Measurements from ENCODE around the gene CCSER1. TPM values are rescaled to one million over a fixed set of nuclear protein-coding genes. Genes with fewer than 3 reads are reported as not detected.
"Not testable (repeated sequence)": the region's sequence is repeated elsewhere in the genome, so short reads cannot be mapped to it uniquely, and the experiment has no call there.

The CCSER1 gene
- polyA plus RNA-seq, 4 donors, result 20.3 to 21.4 (median 20.7) TPM

GRCh38 chr4:90624781-90625180 lies 497.6 kb downstream of the CCSER1 start:
- DNase-seq (ENCODE audit: low read depth in 4 of 4, low spot score in 3 of 4), result peak in 2 of 4 donors; percentile 6 to 11

DNA sequence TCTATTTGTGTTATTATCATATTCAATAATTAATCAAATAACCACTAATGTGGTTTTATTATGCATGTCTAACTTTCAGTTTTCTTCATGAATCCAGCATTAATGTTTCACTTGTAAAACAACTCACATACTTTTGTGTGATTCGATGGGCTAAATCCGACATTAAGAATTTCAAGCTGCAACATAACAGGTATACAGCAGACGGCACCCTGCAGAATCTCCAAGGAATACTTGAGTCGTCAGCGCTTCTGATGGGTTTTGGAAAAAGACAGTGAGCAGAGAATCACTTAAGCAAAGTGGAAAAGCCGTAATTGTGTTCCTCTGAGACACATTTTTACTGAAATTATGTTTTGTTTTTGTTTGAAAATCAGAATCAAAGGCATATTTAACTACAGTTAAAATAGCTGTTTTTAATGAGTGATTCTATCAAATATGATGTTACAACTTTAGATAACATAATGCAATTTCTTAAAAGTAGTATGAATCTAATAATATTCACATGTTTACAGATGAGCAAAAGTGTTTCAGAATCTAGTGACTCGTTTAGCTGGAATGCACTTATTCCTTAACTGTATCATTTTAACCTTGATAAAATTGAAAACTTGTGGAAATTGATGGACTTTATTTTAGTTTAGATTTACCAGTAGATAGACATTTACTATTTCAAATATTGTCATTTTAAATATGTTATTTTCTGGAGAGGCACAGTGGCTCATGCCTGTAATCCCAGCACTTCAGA lies 514.8 kb downstream of the CCSER1 start:
- DNase-seq (ENCODE audit: low read depth in 4 of 4, low spot score in 3 of 4), result no peak

DNA sequence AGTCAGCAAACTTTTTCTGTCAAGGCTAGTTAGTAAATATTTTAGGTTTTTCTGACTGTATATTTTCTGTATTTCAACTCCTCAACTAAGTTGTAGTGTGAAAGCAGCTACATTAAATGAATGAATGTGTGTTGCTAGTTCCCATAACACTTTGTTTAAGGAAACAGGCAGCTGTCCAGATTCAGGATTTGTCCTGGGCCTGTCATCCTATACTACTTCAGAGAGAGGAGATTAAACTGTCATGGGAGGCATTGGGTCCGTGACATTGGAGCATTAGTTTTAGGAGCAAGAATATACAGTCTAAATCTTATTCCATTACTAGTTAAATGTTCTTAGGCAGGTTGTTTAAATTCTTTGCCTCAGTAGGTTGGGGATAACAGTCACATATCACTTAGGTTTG lies 516.0 kb downstream of the CCSER1 start:
- DNase-seq (ENCODE audit: low read depth in 4 of 4, low spot score in 3 of 4), result no peak

- no peak for DNase-seq (ENCODE audit: low read depth in 4 of 4, low spot score in 3 of 4)
Measured at GRCh38 chr4:90648311-90648710, 521.1 kb downstream of the CCSER1 start.

DNA sequence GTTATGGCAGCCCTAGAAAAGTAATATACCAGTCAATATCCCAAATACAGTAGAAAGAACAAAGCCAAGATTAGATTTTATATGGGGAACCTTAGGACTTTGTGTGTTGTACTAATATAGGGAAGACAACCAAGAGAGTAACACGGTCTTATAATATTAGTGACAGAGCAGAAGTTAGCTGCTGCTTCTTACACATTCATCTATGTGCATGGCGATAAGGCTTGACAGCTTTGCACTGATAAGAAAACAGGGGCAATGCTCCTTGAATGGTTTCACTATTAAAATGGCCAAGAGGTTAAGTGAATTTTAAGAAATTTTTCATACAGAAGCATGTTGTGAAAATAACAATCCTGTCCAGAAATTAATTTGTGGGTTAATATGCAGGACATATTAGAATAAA lies 521.6 kb downstream of the CCSER1 start:
- no peak for DNase-seq (ENCODE audit: low read depth in 4 of 4, low spot score in 3 of 4)

GRCh38 chr4:90660672-90661071 lies 533.5 kb downstream of the CCSER1 start:
- DNase-seq (ENCODE audit: low read depth in 4 of 4, low spot score in 3 of 4), result no peak

DNA sequence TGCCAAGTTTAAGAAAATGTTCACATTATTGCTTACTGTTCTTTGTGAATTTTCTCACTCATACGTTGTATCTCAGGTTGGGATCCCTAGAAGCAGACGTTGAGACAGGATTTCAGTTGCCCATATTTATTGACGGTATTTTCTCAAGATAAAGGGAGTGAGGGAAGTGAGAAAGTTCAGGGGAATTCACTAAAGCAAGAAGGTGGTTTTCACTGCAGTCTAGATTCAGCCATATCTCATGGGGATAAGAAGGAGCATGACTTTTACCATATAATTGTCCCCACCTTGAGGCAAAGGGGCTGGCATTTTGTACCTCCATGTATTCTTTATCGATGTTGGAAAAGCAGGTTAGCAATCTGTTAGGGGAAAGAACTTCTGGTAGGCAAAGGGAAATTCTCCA lies 543.0 kb downstream of the CCSER1 start:
- no peak for DNase-seq (ENCODE audit: low read depth in 4 of 4, low spot score in 3 of 4)

DNA sequence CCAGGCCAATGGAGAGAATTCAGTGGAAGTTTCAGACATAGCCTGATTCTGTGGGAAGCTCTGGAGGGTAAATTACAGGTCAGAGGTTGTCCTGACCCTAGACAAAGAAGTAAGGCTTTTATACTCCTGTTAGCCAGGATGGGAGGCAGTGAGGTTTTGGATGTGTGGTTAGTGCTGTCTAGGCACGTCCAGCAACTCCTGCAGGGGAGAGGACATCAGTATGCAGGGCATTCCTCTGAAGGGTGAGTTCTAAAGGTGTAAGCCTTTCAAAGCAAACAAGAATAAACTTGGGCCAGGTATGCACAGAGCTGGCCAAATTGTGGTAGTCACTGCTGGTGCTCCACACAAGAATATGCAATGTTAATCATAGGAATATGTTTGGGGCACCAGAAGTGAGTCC lies 562.5 kb downstream of the CCSER1 start:
- DNase-seq (ENCODE audit: low read depth in 4 of 4, low spot score in 3 of 4), result no peak

DNA sequence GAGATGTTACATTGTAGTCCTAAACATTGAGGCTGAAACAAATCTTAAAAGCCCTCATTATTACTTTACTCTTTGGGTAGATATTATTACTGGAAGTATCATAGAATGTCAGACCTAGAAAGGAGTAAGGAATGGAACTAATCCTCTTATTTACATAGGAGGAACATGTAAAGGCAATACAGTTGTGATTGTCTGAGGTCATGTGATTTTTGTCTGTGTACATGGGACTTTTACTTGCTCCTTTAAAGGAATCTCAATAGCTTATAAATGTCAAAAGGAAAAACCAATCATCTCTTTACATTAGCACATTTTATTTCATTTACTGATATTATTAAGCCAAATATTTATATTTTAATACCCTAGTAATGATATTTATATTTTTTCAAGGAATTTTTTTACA lies 568.2 kb downstream of the CCSER1 start:
- DNase-seq (ENCODE audit: low read depth in 4 of 4, low spot score in 3 of 4), result no peak

DNA sequence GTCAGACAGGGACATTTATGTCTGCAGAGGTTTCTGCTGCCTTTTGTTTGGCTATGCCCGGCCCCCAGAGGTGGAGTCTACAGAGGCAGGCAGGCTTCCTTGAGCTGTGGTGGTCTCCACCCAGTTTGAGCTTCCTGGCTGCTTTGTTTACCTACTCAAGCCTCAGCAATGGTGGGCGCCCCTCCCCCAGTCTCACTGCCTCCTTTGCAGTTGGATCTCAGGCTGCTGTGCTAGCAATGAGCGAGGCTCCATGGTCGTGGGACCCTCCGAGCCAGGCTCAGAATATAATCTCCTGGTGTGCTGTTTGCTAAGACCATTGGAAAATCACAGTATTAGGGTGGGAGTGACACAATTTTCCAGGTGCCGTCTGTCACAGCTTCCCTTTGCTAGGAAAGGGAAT lies 578.3 kb downstream of the CCSER1 start:
- not testable (repeated sequence) for DNase-seq (ENCODE audit: low read depth in 4 of 4, low spot score in 3 of 4)

DNA sequence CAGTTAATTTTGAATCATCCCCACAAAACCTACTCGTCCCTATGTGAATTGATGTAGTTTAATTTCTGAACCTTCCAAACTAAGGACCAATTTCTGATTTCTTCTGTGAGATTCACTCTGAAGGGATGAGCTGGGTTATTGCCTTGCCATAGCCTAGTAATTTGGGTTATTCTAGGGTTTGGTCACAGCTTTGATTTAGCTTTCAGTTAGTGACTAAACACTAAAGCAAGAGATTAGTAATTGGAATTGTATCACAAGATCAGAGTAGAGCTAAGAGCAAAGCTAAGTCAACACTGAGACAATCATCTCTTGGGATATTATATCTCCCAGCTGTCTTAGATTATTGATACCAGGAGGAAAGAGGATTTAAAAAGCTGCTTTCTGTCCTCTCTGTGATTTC lies 588.0 kb downstream of the CCSER1 start:
- DNase-seq (ENCODE audit: low read depth in 4 of 4, low spot score in 3 of 4), result no peak

DNA sequence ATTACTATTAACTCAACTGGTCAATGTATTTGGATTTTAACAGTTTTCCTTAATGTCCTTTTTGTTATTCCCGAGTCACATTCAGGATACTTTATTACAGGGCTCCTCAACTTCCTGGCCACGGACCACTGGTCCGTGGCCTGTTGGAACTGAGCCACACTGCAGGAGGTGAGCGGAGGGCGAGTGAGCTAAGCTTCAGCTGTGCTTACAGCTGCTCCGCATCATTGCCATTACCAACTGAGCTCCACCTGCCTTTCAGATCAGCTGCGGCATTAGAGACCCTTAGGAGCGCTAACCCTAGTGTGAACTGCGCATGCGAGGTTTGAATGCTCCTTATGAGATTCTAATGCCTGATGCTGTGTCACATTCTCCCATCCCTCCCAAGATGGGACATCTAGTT lies 591.7 kb downstream of the CCSER1 start:
- peak in 2 of 4 donors; percentile 28 to 30 for DNase-seq (ENCODE audit: low read depth in 4 of 4, low spot score in 3 of 4)

GRCh38 chr4:90727938-90728337 lies 600.7 kb downstream of the CCSER1 start:
- no peak for DNase-seq (ENCODE audit: low read depth in 4 of 4, low spot score in 3 of 4)

DNA sequence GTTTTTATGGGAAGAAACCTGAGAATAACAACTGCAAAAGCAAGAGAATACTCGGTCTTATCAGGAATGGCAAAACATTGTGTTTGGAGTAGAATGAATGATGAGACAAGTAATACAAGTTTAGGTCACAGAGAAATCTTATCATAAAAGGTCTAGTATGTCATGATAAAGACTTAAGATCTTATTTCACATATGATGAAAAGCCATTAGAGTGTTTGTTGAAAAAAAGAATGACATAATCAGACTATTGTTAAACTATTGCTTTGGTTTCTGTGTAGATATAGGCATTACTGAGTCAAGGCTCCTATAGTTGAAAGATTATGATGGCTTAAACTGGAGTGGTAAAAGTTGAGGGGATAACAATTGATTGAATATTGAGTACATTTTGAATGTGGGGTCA lies 603.6 kb downstream of the CCSER1 start:
- DNase-seq (ENCODE audit: low read depth in 4 of 4, low spot score in 3 of 4), result no peak

- no peak for DNase-seq (ENCODE audit: low read depth in 4 of 4, low spot score in 3 of 4)
Measured at GRCh38 chr4:90733211-90733610, 606.0 kb downstream of the CCSER1 start.

GRCh38 chr4:90745176-90745575 lies 618.0 kb downstream of the CCSER1 start:
- no peak for DNase-seq (ENCODE audit: low read depth in 4 of 4, low spot score in 3 of 4)

DNA sequence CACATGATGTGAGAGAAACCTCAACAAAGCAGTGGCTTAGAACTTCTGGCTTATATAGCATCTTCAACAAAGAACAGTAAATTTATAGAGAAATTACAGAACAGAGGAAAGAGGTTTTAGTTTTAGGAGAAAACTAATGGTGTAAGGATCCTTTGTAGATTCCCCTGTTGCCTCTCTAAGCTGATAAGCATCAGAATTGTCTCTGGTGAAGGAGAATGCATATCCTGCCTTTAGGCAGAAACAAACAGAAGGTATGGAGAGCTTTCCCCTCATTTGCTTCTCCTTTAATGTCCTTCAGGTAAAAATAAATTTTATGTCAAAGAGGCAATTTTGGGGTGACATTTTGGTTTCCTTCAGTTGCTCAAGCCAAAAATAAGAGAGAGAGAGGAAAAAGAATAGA lies 625.9 kb downstream of the CCSER1 start:
- no peak for DNase-seq (ENCODE audit: low read depth in 4 of 4, low spot score in 3 of 4)

GRCh38 chr4:90757534-90758060 lies 630.4 kb downstream of the CCSER1 start:
- DNase-seq (ENCODE audit: low read depth in 4 of 4, low spot score in 3 of 4), result no peak

DNA sequence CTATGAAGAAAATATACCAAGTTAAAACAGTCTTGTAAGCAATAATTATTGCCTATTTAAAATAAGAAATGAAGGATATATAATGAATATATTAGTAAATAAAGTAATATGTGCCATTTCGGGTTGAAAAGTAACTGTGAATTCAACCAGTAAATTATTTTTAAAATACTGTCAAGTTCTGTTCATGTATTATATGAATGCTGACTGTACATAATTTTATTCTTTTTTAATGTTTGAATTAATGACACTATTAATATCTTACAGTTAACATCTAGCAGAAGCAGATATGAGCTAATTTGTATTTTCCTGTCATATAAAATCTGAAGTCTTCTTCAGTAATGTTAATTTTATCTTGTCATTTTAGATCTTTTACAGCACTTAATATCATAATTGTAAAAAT lies 632.9 kb downstream of the CCSER1 start:
- DNase-seq (ENCODE audit: low read depth in 4 of 4, low spot score in 3 of 4), result no peak

DNA sequence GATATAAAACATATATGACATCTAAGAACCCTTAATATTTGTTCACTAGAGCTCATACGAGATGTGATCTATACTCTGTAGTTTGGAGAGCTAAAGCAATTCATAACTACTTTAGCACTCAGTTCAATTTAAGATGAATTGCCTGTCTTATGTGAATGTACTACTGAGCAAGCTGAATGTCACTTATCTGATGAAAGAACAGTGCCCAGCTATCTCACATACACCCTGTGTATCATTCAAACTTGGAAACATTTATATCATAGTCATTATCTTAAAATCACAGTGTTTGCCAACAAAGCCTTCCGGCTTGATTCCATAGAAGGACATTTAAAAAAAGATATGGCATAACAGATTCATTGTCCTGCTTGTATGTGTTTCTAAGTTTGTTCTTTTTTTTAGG lies 639.6 kb downstream of the CCSER1 start:
- no peak for DNase-seq (ENCODE audit: low read depth in 4 of 4, low spot score in 3 of 4)

GRCh38 chr4:90769251-90769650 lies 642.1 kb downstream of the CCSER1 start:
- DNase-seq (ENCODE audit: low read depth in 4 of 4, low spot score in 3 of 4), result no peak

GRCh38 chr4:90780193-90780592 lies 653.0 kb downstream of the CCSER1 start:
- no peak for DNase-seq (ENCODE audit: low read depth in 4 of 4, low spot score in 3 of 4)

DNA sequence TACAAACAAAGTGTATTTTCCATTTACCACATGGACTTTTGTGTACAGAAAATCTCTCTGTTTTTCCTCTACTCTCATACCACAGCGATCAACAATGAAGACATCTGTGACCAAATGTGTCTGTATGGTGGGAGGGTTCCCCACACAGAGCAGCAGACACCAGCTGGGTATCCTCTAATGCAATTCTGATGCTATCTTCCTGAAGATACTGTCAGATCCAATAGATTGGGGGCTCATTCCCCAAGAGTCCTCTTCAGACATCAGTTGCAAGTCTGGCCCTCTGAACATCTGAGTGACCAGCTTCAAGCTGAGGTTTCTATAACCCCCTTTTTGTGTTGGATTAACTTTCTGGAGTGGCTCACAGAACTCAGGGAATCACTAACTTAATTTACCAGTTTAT lies 659.4 kb downstream of the CCSER1 start:
- no peak for DNase-seq (ENCODE audit: low read depth in 4 of 4, low spot score in 3 of 4)

All from right renal pelvis (tissue), 4 donors.